Brain microvascular endothelial cell (primary cell): ENCODE data around the gene STARD3.

Experiments
- DNase-seq: peaks from one replicate; pipeline ENCODE4 v3.0.0-alpha.2; 2020
- H3K27ac ChIP-seq: fragments of 250-450 bp; sonication (Bioruptor Pico); 2 replicates; pipeline ENCODE4 v1.5.1; 2020; ENCODE audit warnings: mild to moderate bottlenecking, moderate library complexity
- H3K27me3 ChIP-seq: fragments of 250-450 bp; sonication (Bioruptor Pico); replicated peaks from 2 replicates; pipeline ENCODE4 v1.5.1; 2020; ENCODE audit warnings: mild to moderate bottlenecking
- H3K36me3 ChIP-seq: fragments of 250-450 bp; sonication (Bioruptor Pico); replicated peaks from 2 replicates; pipeline ENCODE4 v1.5.1; 2020; ENCODE audit warnings: mild to moderate bottlenecking
- H3K4me3 ChIP-seq: 2 replicates; pipeline ENCODE4 v1.5.1; 2011; ENCODE audit warnings: low read depth, mild to moderate bottlenecking, control low read depth, low read length, moderate library complexity
- in situ Hi-C: cut with HindIII; loops from 2 replicates; pipeline ENCODE4 v1.10.0; 2017; ENCODE audit warnings: low sequenced_read_pairs, low pct_ligation_motif_present
- TF ChIP-seq, protein P1 (sequence below): IDR thresholded peaks from 2 replicates; pipeline ENCODE4 v1.5.1; 2011; ENCODE audit warnings: low read depth, mild to moderate bottlenecking, moderate library complexity, low read length, control low read depth, inconsistent platforms; ENCODE audit errors: missing control alignments

STARD3 gene

DNA sequence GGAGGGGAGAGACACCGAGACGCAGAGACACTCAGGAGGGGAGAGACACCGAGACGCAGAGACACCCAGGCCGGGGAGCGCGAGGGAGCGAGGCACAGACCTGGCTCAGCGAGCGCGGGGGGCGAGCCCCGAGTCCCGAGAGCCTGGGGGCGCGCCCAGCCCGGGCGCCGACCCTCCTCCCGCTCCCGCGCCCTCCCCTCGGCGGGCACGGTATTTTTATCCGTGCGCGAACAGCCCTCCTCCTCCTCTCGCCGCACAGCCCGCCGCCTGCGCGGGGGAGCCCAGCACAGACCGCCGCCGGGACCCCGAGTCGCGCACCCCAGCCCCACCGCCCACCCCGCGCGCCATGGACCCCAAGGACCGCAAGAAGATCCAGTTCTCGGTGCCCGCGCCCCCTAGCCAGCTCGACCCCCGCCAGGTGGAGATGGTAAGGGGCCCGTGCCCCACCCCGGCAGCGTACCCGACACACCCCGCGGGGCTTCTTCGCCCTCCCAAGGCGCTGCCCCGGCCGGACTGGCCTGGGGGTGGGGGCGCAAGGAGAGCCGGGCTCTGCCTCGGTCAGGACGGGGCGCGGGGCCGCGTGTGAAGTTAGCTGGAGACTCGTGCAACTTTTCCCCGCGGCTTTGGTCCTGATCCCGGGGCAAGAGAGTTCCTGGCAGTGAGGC, 9.8 kb upstream of the STARD3 start:
- no peak overlapping the region for H3K27ac ChIP-seq
- in situ Hi-C loops = no loop called here
- DNase-seq = no peak
- H3K4me3 ChIP-seq = no peak overlapping the region
- TF ChIP-seq, protein P1, sequence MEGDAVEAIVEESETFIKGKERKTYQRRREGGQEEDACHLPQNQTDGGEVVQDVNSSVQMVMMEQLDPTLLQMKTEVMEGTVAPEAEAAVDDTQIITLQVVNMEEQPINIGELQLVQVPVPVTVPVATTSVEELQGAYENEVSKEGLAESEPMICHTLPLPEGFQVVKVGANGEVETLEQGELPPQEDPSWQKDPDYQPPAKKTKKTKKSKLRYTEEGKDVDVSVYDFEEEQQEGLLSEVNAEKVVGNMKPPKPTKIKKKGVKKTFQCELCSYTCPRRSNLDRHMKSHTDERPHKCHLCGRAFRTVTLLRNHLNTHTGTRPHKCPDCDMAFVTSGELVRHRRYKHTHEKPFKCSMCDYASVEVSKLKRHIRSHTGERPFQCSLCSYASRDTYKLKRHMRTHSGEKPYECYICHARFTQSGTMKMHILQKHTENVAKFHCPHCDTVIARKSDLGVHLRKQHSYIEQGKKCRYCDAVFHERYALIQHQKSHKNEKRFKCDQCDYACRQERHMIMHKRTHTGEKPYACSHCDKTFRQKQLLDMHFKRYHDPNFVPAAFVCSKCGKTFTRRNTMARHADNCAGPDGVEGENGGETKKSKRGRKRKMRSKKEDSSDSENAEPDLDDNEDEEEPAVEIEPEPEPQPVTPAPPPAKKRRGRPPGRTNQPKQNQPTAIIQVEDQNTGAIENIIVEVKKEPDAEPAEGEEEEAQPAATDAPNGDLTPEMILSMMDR = no peak
- no peaks in the 10 kb centered on the region for H3K36me3 ChIP-seq
- H3K27me3 ChIP-seq = peaks cover 66% of the 10 kb centered on the region

DNA sequence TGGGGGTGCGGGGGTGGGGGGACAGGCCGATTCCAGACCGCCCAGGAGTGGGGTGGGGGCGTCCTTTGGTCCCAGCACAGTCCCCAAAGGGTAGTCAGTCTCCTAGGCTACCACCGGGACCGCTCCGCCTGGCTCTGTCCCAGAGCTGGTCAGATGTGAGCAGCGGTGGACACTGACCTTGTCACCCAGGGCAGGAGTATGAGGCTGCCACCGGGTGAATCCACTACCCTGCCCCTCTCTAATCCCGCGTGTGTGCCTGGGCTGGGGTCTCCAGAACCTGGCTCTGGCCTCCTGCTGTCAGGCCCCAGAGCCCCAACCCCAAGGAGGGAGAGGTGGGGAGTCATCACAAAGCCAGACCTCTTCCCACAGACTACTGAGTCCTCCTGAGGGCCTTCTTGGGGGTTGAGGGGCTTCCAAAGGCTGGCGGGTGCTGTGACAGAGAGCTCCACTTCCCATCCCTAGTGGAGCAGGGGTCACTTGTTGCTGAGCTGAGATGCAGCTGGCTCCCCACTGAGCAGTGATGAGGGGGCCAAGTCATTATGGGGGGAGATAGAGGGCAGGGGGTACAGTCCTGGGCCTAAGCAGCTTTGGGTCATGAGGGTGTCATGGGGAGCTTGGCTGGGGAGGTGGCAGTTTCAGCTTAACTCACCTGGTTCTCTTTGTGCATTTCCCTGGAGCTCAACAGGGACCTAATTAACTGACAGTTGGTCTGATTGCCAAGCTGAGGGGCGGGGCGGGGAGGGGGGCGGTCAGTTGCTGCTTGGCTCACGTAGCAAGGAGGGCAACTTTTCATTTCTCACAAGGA, 9.0 kb upstream of the STARD3 start:
- TF ChIP-seq, protein P1 = no peak
- no peaks in the 10 kb centered on the region for H3K36me3 ChIP-seq
- no peak for DNase-seq
- H3K27me3 ChIP-seq = peaks cover 66% of the 10 kb centered on the region
- in situ Hi-C loops = no loop called here
- H3K27ac ChIP-seq = no peak overlapping the region
- H3K4me3 ChIP-seq = no peak overlapping the region

DNA sequence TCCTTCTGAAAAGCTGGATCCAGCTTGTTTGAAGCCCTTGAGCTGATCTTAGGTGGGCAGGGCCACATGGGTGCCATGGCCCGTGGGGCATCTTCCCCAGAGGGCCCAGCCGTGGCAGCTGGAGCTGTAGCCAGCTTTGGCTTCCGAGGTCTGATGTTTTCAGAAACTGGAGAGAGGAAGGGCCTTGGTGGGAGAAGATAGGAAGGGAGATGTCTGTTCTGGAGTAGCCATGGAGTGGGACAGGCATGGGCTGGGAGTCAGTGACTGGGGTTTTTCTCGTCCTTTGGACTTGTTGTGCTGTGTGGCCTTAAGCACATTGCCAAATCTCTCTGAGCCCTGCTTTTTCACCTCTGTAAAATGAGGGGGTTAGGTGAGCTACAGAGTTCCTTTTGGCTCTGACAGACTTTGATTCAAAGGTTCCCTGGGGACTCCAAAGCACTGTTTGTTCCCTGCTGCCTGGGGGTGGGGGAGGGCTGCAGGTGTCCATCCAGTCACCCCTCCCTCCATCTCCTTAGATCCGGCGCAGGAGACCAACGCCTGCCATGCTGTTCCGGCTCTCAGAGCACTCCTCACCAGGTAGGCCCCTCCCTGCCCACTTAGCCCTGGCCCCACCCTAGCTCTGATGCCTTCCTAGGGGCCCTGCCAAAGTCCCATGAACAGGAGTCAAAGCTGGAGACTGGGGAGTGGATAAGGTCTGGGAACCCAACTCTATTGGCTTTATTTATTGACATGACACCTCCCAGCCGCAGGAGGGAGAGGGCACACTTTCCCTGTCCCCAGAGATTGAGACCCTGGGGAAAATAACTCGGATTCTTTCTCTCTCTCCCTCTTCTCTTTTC, 8.1 kb upstream of the STARD3 start:
- DNase-seq = no peak
- TF ChIP-seq, protein P1 = no peak
- in situ Hi-C loops = no loop called here
- Histone ChIP-seq H3K27me3 (peaks cover 66% of the 10 kb centered on the region), H3K27ac (no peak overlapping the region), H3K4me3 (no peak overlapping the region), H3K36me3 (no peaks in the 10 kb centered on the region)

DNA sequence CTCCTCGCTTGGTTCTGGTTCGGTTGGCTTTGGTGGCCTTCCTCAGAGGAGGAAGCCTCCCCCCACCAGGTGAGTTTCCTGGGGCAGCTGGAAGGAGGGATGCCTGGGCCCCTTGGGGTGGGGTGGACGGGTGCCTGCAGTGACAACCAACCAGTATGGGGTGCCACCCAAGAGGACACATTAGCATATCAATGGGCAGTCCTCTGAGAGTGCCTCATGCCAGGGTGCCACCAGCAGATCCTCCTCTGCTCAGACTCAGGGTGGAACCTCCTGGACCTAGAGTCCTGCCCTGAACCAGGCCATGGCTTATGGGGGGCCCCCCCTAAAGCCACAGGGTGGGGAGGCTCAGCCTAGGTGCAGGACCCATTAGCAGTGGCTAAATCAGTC, 7.5 kb upstream of the STARD3 start:
- Histone ChIP-seq H3K4me3 (no peak overlapping the region), H3K36me3 (no peaks in the 10 kb centered on the region), H3K27ac (no peak overlapping the region), H3K27me3 (peaks cover 65% of the 10 kb centered on the region)
- TF ChIP-seq, protein P1 = no peak
- in situ Hi-C loops = no loop called here
- DNase-seq = no peak

DNA sequence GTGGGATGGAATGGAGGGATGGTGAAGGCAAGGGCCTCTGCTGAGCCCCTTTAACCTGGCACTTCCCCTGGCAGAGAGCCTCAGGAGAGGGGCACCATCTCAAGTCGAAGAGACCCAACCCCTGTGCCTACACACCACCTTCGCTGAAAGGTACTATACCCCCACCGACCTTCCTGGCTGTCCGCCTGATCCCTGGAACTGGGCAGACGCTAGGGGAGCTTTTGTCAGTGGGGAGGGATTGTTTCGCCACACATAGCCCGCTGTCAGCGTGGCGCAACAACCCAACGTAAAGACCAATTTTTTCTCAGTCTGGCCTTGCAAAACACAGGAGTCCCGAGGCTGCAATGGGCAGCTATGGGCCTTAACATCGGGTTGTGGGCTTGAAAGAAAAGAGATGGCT, 7.0 kb upstream of the STARD3 start:
- peaks cover 61% of the 10 kb centered on the region for H3K27me3 ChIP-seq
- TF ChIP-seq, protein P1 = no peak

More for the DNA sequence above, 7.0 kb upstream of the STARD3 start:
- H3K4me3 ChIP-seq = no peak overlapping the region
- no peaks in the 10 kb centered on the region for H3K36me3 ChIP-seq
- in situ Hi-C loops = no loop called here
- no peak for DNase-seq
- H3K27ac ChIP-seq = no peak overlapping the region
